HCT116 (cell line): ENCODE measurements around the gene ACSS1.

Experiments
- CEBPB ChIP-seq: IDR thresholded peaks from 2 replicates; pipeline ENCODE4 v1.6.1; 2012; ENCODE audit warnings: low read depth
- EGR1 ChIP-seq: IDR thresholded peaks from 2 replicates; pipeline ENCODE4 v1.6.1; 2012; ENCODE audit warnings: low read depth
- EZH2 ChIP-seq: fragments of 200-600 bp; sonication (generic); IDR thresholded peaks from 2 replicates; pipeline ENCODE4 v1.6.1; 2017; ENCODE audit warnings: antibody characterized with exemption, mixed run types
- EZH2phosphoT487 ChIP-seq: fragments of 200-600 bp; IDR thresholded peaks from 2 replicates; pipeline ENCODE4 v1.6.1; 2018; ENCODE audit warnings: antibody characterized with exemption, borderline replicate concordance
- JUND ChIP-seq: IDR thresholded peaks from 2 replicates; pipeline ENCODE4 v1.6.1; 2012
- POLR2A ChIP-seq: IDR thresholded peaks from 2 replicates; pipeline ENCODE4 v1.7.0; 2011; ENCODE audit warnings: borderline replicate concordance; ENCODE audit not compliant: insufficient read depth, insufficient read length; ENCODE audit errors: extremely low read depth
- RAD21 ChIP-seq: IDR thresholded peaks from 2 replicates; pipeline ENCODE4 v1.6.1; 2012; ENCODE audit warnings: low read depth, mild to moderate bottlenecking
- SP1 ChIP-seq: IDR thresholded peaks from 2 replicates; pipeline ENCODE4 v1.6.1; 2012; ENCODE audit warnings: low read depth
- YY1 ChIP-seq: IDR thresholded peaks from 2 replicates; pipeline ENCODE4 v1.6.1; 2011; ENCODE audit warnings: low read length, low read depth, moderate library complexity, mild to moderate bottlenecking; ENCODE audit not compliant: insufficient replicate concordance; ENCODE audit errors: extremely low read depth
- TF ChIP-seq, protein P1 (sequence below), 3 experiments: fragments of 200-600 bp in 1 of 3; sonication (generic) in 1 of 3; IDR thresholded peaks in 2 of 3; conservative IDR thresholded peaks in 1 of 3; 2 replicates each; pipeline ENCODE4 v1.5.1; 2012 to 2017; ENCODE audit warnings: low read depth in 2 of 3, low read length in 2 of 3, antibody characterized with exemption in 1 of 3, borderline replicate concordance in 1 of 3, control low read depth in 1 of 3, mild to moderate bottlenecking in 1 of 3, mixed read lengths in 1 of 3, mixed run types in 1 of 3, moderate library complexity in 1 of 3; ENCODE audit not compliant: insufficient read depth in 1 of 3
- TF ChIP-seq, protein P2 (sequence below): IDR thresholded peaks from 2 replicates; pipeline ENCODE4 v1.6.1; 2012; ENCODE audit warnings: low read depth

DNA sequence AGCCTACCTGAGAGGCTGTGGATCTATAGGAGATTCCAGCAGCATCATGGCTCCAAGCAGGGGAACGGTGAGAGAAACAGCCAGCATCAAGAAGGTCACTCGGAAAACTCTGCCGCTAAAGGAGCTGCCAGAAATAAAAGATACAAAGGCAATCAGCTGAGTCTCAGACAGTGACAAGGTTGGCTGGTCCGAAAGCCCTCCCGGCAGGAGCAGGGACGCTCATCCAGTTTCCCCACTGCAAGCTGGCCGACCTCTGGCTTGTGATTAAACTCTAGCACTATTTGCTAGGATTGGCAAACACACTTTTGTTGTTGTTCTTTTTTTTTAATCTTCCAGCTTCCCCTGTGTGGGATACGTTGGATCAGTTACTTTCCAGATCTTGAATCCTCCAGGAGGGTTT lies 74.0 kb downstream of the ACSS1 start:
- TF ChIP-seq, protein P1, sequence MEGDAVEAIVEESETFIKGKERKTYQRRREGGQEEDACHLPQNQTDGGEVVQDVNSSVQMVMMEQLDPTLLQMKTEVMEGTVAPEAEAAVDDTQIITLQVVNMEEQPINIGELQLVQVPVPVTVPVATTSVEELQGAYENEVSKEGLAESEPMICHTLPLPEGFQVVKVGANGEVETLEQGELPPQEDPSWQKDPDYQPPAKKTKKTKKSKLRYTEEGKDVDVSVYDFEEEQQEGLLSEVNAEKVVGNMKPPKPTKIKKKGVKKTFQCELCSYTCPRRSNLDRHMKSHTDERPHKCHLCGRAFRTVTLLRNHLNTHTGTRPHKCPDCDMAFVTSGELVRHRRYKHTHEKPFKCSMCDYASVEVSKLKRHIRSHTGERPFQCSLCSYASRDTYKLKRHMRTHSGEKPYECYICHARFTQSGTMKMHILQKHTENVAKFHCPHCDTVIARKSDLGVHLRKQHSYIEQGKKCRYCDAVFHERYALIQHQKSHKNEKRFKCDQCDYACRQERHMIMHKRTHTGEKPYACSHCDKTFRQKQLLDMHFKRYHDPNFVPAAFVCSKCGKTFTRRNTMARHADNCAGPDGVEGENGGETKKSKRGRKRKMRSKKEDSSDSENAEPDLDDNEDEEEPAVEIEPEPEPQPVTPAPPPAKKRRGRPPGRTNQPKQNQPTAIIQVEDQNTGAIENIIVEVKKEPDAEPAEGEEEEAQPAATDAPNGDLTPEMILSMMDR (IDR thresholded peaks at IDR 0.05 in 2 of 3, conservative IDR thresholded peaks at IDR 0.05 in 1 of 3; ENCODE audit: borderline replicate concordance in 1 of 3, insufficient read depth in 1 of 3, low read depth in 2 of 3, low read length in 2 of 3): no peak
- no peak for TF ChIP-seq EGR1
- no peak for TF ChIP-seq POLR2A
- TF ChIP-seq EZH2: no peak
- no peak for TF ChIP-seq EZH2phosphoT487
- no peak for TF ChIP-seq SP1
- TF ChIP-seq, protein P2, sequence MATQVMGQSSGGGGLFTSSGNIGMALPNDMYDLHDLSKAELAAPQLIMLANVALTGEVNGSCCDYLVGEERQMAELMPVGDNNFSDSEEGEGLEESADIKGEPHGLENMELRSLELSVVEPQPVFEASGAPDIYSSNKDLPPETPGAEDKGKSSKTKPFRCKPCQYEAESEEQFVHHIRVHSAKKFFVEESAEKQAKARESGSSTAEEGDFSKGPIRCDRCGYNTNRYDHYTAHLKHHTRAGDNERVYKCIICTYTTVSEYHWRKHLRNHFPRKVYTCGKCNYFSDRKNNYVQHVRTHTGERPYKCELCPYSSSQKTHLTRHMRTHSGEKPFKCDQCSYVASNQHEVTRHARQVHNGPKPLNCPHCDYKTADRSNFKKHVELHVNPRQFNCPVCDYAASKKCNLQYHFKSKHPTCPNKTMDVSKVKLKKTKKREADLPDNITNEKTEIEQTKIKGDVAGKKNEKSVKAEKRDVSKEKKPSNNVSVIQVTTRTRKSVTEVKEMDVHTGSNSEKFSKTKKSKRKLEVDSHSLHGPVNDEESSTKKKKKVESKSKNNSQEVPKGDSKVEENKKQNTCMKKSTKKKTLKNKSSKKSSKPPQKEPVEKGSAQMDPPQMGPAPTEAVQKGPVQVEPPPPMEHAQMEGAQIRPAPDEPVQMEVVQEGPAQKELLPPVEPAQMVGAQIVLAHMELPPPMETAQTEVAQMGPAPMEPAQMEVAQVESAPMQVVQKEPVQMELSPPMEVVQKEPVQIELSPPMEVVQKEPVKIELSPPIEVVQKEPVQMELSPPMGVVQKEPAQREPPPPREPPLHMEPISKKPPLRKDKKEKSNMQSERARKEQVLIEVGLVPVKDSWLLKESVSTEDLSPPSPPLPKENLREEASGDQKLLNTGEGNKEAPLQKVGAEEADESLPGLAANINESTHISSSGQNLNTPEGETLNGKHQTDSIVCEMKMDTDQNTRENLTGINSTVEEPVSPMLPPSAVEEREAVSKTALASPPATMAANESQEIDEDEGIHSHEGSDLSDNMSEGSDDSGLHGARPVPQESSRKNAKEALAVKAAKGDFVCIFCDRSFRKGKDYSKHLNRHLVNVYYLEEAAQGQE: no peak
- TF ChIP-seq RAD21: no peak
- no peak for TF ChIP-seq JUND
- TF ChIP-seq YY1: no peak
- no peak for TF ChIP-seq CEBPB
